Skeletal muscle satellite cell (primary cell): ENCODE results near the gene NKAIN2.

Source experiments
- H3K27me3 ChIP-seq: 2 replicates; pipeline ENCODE4 v1.7.0; 2013; ENCODE audit warnings: low read length; ENCODE audit not compliant: control insufficient read depth, insufficient read depth
- H3K36me3 ChIP-seq: 2 replicates; pipeline ENCODE4 v1.7.0; 2013; ENCODE audit warnings: mild to moderate bottlenecking, control low read depth, low read length; ENCODE audit not compliant: insufficient read depth
- H3K4me1 ChIP-seq: 2 replicates; pipeline ENCODE4 v1.7.0; 2013; ENCODE audit warnings: low read length; ENCODE audit not compliant: control insufficient read depth, insufficient read depth
- H3K4me2 ChIP-seq: 2 replicates; pipeline ENCODE4 v1.7.0; 2013; ENCODE audit warnings: mild to moderate bottlenecking, low read length
- H3K4me3 ChIP-seq: 2 replicates; pipeline ENCODE4 v1.7.0; 2013; ENCODE audit warnings: low read length
- H3K9ac ChIP-seq: 2 replicates; pipeline ENCODE4 v1.7.0; 2013; ENCODE audit warnings: mild to moderate bottlenecking, low read depth, low read length, moderate library complexity
- H3K9me3 ChIP-seq: replicated peaks from 2 replicates; pipeline ENCODE4 v1.7.0; 2013; ENCODE audit warnings: mild to moderate bottlenecking, control low read depth, low read length

The NKAIN2 gene

DNA sequence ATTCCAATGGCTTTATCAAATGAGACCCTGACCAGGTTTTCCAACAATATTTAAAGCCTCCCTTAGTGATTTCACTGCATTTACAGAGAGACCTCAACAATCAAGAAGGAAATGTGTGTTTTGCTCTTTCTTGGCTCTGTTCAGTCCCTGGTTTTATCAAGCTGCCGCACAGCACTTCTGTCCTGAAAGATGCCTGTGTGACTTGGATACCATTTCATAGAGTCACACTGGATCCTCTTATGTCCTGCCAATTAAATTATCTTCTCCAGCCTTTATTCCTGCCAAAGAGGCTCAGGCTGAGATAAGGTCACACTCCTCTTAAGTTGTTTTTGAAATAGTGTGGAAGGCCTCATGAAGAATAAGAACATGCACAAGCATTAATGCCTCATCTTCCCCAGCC, 961.6 kb downstream of the NKAIN2 start:
- H3K27me3 ChIP-seq: no peaks in the 10 kb centered on the region
- H3K4me2 ChIP-seq: no peak overlapping the region
- no peak overlapping the region for H3K9ac ChIP-seq
- no peaks in the 10 kb centered on the region for H3K36me3 ChIP-seq
- H3K4me1 ChIP-seq: no peaks in the 10 kb centered on the region
- no peak overlapping the region for H3K4me3 ChIP-seq
- H3K9me3 ChIP-seq: no peaks in the 10 kb centered on the region

DNA sequence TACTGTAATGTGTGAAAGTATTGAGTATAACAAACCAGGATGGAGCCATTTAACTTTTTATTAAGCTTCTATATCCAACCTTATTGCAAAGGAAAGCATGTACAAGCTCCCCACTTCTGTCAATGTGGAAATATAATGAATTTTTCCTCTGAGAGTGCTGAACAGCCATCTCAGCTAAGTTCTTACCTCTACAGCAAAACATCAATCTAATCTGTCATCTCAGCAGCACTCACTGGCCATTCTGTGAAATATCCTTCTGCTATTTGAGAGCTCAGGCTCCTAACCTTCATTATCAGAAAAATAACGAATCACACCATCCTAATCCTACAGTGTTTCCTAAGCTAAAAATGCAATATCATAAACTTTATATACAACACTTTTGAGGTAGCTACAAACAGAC, 964.6 kb downstream of the NKAIN2 start:
- Histone ChIP-seq H3K4me3 (no peak overlapping the region), H3K27me3 (no peaks in the 10 kb centered on the region), H3K36me3 (no peaks in the 10 kb centered on the region), H3K4me2 (no peak overlapping the region), H3K9me3 (no peaks in the 10 kb centered on the region), H3K9ac (no peak overlapping the region), H3K4me1 (no peaks in the 10 kb centered on the region)

DNA sequence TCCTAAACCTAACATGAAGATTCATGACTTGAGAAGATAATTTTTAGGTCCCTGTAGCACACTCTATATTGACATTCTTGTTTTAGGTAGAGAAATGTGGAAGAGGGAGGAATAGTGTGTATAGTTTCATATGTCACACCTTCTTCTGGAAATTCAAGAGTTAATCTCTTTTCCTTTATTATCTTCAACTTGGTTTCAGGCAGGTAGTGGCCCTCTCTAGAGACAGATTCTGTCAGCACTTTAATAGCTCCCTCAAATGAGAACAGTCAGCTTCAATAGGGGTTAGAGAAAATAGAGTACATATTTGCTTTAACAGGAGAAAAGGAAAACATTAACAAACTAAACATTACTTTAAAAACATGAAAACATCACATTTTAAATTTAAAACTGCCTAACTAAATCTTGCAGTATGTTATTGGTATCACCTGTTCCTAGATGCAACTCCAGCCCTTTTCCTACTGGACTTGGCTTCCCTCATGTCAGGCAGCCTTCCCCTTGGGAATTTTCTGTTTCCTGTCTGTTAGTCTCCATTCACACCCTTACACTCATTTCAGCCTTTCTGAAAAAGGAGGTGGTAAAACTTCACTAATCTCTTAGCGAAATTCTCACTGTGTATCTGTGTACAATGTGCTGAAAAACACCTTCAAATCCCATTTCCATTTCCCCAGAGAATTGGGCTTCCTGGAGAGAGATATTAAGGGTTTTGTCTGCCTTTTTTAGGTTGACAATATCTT, 966.3 kb downstream of the NKAIN2 start:
- Histone ChIP-seq H3K9ac (no peak overlapping the region), H3K36me3 (no peaks in the 10 kb centered on the region), H3K4me3 (no peak overlapping the region), H3K4me2 (no peak overlapping the region), H3K9me3 (no peaks in the 10 kb centered on the region), H3K27me3 (no peaks in the 10 kb centered on the region), H3K4me1 (no peaks in the 10 kb centered on the region)

DNA sequence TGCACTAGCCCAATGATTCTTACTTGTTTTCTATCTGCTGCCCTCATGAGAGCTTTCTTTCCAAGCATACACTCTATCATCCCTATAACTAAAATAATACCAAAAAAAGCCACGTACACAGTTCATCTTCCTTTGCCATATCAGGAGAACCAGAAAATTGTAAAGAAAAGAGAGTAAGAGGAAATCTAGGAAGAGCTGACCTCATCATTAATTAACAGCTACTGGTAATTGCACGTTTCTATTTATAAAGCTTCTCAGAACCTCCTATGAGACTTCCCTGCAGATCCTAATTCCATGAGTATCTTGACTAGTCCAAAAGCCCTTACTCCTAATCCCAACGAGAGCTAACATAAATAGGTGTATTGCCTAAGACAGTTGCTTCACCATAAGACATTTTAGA, 967.1 kb downstream of the NKAIN2 start:
- Histone ChIP-seq H3K4me1 (no peaks in the 10 kb centered on the region), H3K36me3 (no peaks in the 10 kb centered on the region), H3K4me2 (no peak overlapping the region), H3K27me3 (no peaks in the 10 kb centered on the region), H3K9ac (no peak overlapping the region), H3K4me3 (no peak overlapping the region), H3K9me3 (no peaks in the 10 kb centered on the region)

DNA sequence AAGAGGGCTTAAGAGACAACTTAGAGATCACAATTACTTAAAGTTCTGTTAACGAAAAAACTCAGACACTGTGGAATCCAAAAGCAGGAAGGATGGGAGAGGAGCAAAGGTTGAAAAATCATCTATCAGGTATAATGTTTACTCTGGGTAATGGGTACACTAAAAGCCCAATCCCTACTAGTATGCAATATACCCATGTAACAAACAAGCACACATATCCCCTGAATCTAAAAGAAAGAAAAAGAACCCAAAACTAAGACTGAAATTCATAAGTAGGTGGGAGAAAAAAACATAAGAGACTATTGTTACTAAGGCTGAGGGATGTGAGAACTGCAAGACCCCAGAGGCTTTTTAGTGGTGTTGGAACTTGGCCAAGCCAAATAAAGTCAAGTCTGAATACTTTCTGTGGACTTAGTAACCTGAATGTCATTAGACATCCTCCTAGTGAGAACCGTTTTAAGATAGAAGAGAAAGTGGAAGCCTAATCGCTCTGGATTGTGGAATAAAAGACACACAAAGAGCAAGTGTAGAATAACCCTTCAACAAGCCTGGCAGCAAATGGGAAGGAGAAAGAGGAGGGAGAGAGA, 969.2 kb downstream of the NKAIN2 start:
- H3K4me2 ChIP-seq: no peak overlapping the region
- H3K36me3 ChIP-seq: no peaks in the 10 kb centered on the region
- no peaks in the 10 kb centered on the region for H3K4me1 ChIP-seq
- H3K27me3 ChIP-seq: no peaks in the 10 kb centered on the region
- no peak overlapping the region for H3K4me3 ChIP-seq
- H3K9me3 ChIP-seq: no peaks in the 10 kb centered on the region
- no peak overlapping the region for H3K9ac ChIP-seq

DNA sequence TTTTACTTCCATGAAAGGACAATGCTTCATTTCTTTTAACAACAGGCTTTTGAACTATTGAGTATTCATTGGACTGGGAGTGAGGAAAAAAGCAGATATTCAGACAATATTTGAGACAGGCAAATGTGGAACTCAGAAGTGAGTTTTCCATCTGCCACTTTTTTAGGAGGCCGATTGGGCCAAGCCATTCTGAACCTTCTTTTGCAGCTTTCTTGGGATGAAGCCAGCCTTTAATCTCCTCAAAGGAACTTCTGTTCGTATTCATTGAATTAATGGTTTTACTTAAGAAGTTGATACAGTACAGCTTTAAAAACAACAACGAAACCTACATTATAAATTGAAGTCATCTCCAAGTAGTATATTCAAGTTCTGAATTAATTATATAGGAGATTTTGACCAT, 971.5 kb downstream of the NKAIN2 start:
- H3K36me3 ChIP-seq: no peaks in the 10 kb centered on the region
- H3K9ac ChIP-seq: no peak overlapping the region
- H3K27me3 ChIP-seq: no peaks in the 10 kb centered on the region
- H3K9me3 ChIP-seq: no peaks in the 10 kb centered on the region
- no peaks in the 10 kb centered on the region for H3K4me1 ChIP-seq
- no peak overlapping the region for H3K4me3 ChIP-seq
- H3K4me2 ChIP-seq: no peak overlapping the region

DNA sequence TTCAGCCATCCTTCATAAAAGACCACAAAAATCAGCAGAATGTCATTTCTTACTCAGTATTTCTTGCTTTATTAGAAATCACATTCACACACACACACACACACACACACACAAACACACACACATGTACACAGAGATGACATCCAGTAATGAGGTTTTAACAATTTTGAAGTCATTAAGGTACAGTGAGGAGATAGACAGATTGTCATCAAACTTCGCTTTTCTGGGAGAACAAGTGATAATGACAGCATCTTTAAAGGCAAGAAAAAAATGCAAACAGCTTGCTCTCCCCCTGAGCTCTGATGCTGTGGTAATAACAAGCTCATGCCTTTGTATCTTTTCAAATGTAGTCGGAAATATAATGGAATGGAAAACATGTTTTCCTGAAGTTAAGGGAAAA, 974.2 kb downstream of the NKAIN2 start:
- H3K27me3 ChIP-seq: no peaks in the 10 kb centered on the region
- no peak overlapping the region for H3K9ac ChIP-seq
- no peaks in the 10 kb centered on the region for H3K36me3 ChIP-seq
- no peaks in the 10 kb centered on the region for H3K9me3 ChIP-seq
- H3K4me2 ChIP-seq: no peak overlapping the region
- H3K4me1 ChIP-seq: peaks cover 5% of the 10 kb centered on the region
- H3K4me3 ChIP-seq: no peak overlapping the region

DNA sequence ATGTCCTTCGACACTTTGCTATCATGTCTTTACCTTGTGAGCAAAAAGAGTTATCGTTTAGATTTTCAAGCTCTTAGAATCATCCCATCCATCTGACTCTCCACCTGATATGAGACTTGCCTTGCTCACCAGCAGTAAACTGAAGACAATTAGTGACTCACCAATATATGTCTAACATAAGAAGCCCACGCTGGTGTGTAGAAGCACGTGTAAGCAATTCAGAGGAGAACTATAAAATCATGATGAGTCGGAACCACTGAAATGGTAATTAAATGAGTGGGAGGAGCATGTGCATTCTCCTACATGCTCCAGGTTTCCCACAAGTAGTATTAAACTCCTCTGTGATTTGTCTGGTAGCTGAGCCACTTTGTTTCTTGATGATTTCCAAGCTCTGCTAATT, 977.0 kb downstream of the NKAIN2 start:
- H3K4me1 ChIP-seq: peaks cover 5% of the 10 kb centered on the region
- H3K9me3 ChIP-seq: no peaks in the 10 kb centered on the region
- H3K36me3 ChIP-seq: no peaks in the 10 kb centered on the region
- no peak overlapping the region for H3K4me3 ChIP-seq
- H3K27me3 ChIP-seq: no peaks in the 10 kb centered on the region
- H3K4me2 ChIP-seq: no peak overlapping the region
- H3K9ac ChIP-seq: no peak overlapping the region

DNA sequence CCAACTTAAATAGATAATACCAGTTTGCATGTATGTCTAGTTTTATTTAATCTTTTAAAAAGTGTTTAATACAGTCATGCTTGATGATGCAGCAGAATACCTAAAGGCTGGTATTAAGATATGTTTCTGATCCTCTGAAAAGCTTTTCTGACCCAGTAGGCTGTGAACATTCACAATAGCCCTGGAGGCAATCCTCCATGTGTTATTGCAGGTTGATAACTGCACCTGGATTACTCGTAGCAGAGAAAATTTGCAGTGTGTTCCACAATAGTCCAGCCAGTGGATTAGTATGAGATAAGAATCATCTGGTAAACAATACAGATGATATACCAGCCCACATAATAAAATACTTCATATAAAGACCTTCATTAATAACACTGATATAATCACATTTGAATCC, 979.7 kb downstream of the NKAIN2 start:
- Histone ChIP-seq H3K9ac (no peak overlapping the region), H3K4me2 (no peak overlapping the region), H3K4me3 (no peak overlapping the region), H3K4me1 (peaks cover 5% of the 10 kb centered on the region), H3K36me3 (no peaks in the 10 kb centered on the region), H3K27me3 (no peaks in the 10 kb centered on the region), H3K9me3 (no peaks in the 10 kb centered on the region)

DNA sequence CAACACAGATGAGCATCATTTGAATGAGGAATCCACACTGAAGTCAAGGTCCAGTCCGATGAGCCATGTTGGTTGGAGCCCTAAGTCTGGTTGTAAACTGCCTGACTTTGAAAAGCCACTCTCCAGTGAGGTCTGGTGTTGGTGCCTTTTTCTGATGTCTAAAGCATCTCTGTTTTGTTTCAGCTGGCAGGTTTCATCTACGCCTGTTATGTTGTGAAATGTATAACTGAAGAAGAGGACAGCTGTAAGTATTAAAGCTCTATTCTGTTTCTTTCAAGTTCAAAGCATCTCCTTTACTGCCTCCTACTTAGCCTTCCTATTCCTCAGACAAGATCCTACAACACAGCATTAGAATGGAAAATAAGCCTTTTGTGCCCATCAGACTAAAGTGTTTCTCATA, 987.5 kb downstream of the NKAIN2 start:
- H3K4me3 ChIP-seq: no peak overlapping the region
- H3K9ac ChIP-seq: no peak overlapping the region
- no peaks in the 10 kb centered on the region for H3K27me3 ChIP-seq
- H3K36me3 ChIP-seq: no peaks in the 10 kb centered on the region
- no peaks in the 10 kb centered on the region for H3K4me1 ChIP-seq
- H3K4me2 ChIP-seq: no peak overlapping the region
- no peaks in the 10 kb centered on the region for H3K9me3 ChIP-seq

DNA sequence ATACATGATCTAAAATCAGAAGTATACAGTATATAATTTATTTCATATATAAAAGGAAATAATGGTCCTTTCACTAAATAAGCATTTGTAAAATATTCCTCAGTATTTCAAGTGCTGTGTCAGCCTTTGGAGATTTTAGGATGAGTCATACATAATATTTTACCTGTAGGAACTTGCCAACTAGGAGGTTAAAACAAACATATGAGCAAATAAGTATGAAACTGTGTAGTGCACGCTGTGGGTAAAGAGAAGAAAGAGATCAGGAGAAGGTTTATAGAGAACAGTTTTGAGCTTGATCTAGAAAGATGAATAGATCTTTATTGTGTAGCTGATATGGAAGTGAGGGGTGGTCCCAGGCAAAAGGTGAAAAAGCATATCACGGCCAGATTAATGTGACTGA, 988.7 kb downstream of the NKAIN2 start:
- H3K9me3 ChIP-seq: no peaks in the 10 kb centered on the region
- H3K4me3 ChIP-seq: no peak overlapping the region
- H3K9ac ChIP-seq: no peak overlapping the region
- H3K36me3 ChIP-seq: no peaks in the 10 kb centered on the region
- no peak overlapping the region for H3K4me2 ChIP-seq
- no peaks in the 10 kb centered on the region for H3K4me1 ChIP-seq
- no peaks in the 10 kb centered on the region for H3K27me3 ChIP-seq

DNA sequence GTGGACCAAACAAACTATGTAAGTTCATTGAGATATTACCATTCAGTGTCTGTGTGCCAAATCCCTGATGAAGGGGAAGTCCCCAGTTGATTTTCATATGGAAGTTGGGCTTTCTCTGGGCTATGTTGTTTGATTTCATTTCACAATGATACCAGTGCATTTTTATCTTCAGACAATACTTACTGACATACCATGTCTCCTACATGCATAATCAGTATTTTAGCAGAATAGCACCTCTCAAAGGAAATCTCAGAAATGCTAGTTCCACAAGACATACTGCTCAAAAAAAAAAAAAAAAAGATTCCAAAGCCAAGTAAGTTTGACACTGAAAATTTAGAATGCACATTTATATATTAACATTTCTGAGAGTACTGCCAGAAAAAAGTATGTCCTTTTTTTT, 989.7 kb downstream of the NKAIN2 start:
- Histone ChIP-seq H3K9me3 (no peaks in the 10 kb centered on the region), H3K36me3 (no peaks in the 10 kb centered on the region), H3K4me2 (no peak overlapping the region), H3K4me1 (no peaks in the 10 kb centered on the region), H3K27me3 (no peaks in the 10 kb centered on the region), H3K4me3 (no peak overlapping the region), H3K9ac (no peak overlapping the region)
